Hepatocyte (in vitro differentiated cells): Measurements from ENCODE around the gene EHD3. TPM values are rescaled to one million over a fixed set of nuclear protein-coding genes. Genes with fewer than 3 reads are reported as not detected.

Source experiments
- DNase-seq: peaks from one replicate; pipeline ENCODE4 v3.0.0-alpha.2; 2016; ENCODE audit warnings: low spot score
- H2AFZ ChIP-seq: fragments of 200-600 bp; sonication (generic); 2 replicates; pipeline ENCODE4 v1.6.0; 2016; ENCODE audit warnings: antibody characterized with exemption, mild to moderate bottlenecking
- H3K27ac ChIP-seq: fragments of 200-600 bp; sonication (generic); 2 replicates; pipeline ENCODE4 v1.5.1; 2016; ENCODE audit warnings: mild to moderate bottlenecking
- H3K27me3 ChIP-seq: fragments of 200-600 bp; sonication (generic); 2 replicates; pipeline ENCODE4 v1.6.1; 2016
- H3K36me3 ChIP-seq: fragments of 200-600 bp; sonication (generic); replicated peaks from 2 replicates; pipeline ENCODE4 v1.5.1; 2016; ENCODE audit warnings: low read depth; ENCODE audit not compliant: insufficient read depth
- H3K4me1 ChIP-seq: fragments of 200-600 bp; sonication (generic); 2 replicates; pipeline ENCODE4 v1.5.1; 2016; ENCODE audit warnings: mild to moderate bottlenecking, moderate library complexity; ENCODE audit not compliant: insufficient read depth
- H3K4me2 ChIP-seq: fragments of 200-600 bp; sonication (generic); 2 replicates; pipeline ENCODE4 v1.6.0; 2016
- H3K4me3 ChIP-seq: fragments of 200-600 bp; sonication (generic); 2 replicates; pipeline ENCODE4 v1.5.1; 2016; ENCODE audit warnings: mild to moderate bottlenecking
- H3K79me2 ChIP-seq: fragments of 200-600 bp; sonication (generic); 2 replicates; pipeline ENCODE4 v1.6.0; 2017; ENCODE audit warnings: mild to moderate bottlenecking
- H3K9me2 ChIP-seq: fragments of 200-600 bp; sonication (generic); replicated peaks from 2 replicates; pipeline ENCODE4 v1.6.0; 2017; ENCODE audit warnings: mild to moderate bottlenecking; ENCODE audit not compliant: insufficient read depth
- H3K9me3 ChIP-seq: fragments of 200-600 bp; sonication (generic); 2 replicates; pipeline ENCODE4 v1.5.1; 2016; ENCODE audit warnings: low read depth, mild to moderate bottlenecking
- H4K20me1 ChIP-seq: fragments of 200-600 bp; sonication (generic); 2 replicates; pipeline ENCODE4 v1.6.0; 2016; ENCODE audit warnings: mild to moderate bottlenecking; ENCODE audit not compliant: insufficient read depth, poor library complexity, severe bottlenecking
- EZH2 ChIP-seq: fragments of 200-600 bp; sonication (generic); IDR thresholded peaks from 2 replicates; pipeline ENCODE4 v1.6.1; 2016; ENCODE audit warnings: antibody characterized with exemption, mild to moderate bottlenecking, borderline replicate concordance
- EZH2phosphoT487 ChIP-seq: fragments of 200-600 bp; sonication (generic); IDR thresholded peaks from one replicate; pipeline ENCODE4 v1.6.1; 2018; ENCODE audit warnings: antibody characterized with exemption, mild to moderate bottlenecking, low read depth, moderate library complexity; ENCODE audit not compliant: unreplicated experiment, severe bottlenecking
- WGBS: methylation state at CpG from one replicate; pipeline ENCODE4 v1.1.6; 2016; ENCODE audit warnings: low lambda C conversion rate; ENCODE audit errors: missing lambda C conversion rate; 5-methylcytosine and 5-hydroxymethylcytosine counted together
- polyA plus RNA-seq: library from polyadenylated mRNA; unstranded; fragments of >200 nt; fragmentation: Nextera tagmentation; extraction: Ambion mirVana; gene quantifications from 2 replicates; pipeline ENCODE4 v1.2.1, GENCODE V29; 2016
- total RNA-seq: library from RNA; depleted of rRNA; stranded (reverse); fragments of >200 nt; gene quantifications from 2 replicates; pipeline ENCODE4 v1.2.3, GENCODE V29; 2014
- TF ChIP-seq, protein P1 (sequence below): fragments of 200-600 bp; sonication (generic); IDR thresholded peaks from 2 replicates; pipeline ENCODE4 v1.5.1; 2016; ENCODE audit warnings: antibody characterized with exemption, mild to moderate bottlenecking; ENCODE audit not compliant: poor library complexity

The EHD3 gene
- total and polyA plus RNA-seq, 2 experiments from 2014 or later: 4.5 to 6.2 TPM

DNA sequence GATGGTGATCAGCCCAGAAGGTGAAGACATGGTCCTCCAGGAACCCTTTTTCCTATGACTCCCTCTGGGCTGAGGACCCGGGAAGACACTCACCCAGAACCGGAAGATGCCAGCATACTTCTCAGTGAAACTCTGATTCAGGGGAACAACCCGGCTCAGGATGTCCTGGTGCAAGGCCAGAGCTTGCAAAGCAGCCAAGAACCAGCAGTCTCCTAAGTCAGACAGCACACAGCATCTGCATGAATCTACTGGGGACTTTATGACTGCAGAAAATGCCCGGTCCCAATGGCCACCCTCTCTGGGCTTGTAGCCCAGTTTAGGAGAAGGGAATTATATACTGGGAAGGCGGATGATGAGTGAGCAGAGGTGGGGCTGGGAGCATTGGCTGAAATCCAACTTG is 31.9 kb upstream of the EHD3 start:
- no peaks in the 10 kb centered on the region for H3K36me3 ChIP-seq
- WGBS: 94% methylated on average over 5 of the region's 5 CpGs
- H3K9me3 ChIP-seq: no peaks in the 10 kb centered on the region
- H3K27me3 ChIP-seq: no peaks in the 10 kb centered on the region
- no peaks in the 10 kb centered on the region for H3K4me1 ChIP-seq
- no peak overlapping the region for H3K4me3 ChIP-seq
- H3K4me2 ChIP-seq: no peak overlapping the region
- no peak overlapping the region for H2AFZ ChIP-seq
- no peaks in the 10 kb centered on the region for H3K9me2 ChIP-seq
- no peaks in the 10 kb centered on the region for H3K79me2 ChIP-seq
- H4K20me1 ChIP-seq: no peaks in the 10 kb centered on the region
- TF ChIP-seq, protein P1, sequence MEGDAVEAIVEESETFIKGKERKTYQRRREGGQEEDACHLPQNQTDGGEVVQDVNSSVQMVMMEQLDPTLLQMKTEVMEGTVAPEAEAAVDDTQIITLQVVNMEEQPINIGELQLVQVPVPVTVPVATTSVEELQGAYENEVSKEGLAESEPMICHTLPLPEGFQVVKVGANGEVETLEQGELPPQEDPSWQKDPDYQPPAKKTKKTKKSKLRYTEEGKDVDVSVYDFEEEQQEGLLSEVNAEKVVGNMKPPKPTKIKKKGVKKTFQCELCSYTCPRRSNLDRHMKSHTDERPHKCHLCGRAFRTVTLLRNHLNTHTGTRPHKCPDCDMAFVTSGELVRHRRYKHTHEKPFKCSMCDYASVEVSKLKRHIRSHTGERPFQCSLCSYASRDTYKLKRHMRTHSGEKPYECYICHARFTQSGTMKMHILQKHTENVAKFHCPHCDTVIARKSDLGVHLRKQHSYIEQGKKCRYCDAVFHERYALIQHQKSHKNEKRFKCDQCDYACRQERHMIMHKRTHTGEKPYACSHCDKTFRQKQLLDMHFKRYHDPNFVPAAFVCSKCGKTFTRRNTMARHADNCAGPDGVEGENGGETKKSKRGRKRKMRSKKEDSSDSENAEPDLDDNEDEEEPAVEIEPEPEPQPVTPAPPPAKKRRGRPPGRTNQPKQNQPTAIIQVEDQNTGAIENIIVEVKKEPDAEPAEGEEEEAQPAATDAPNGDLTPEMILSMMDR: no peak
- TF ChIP-seq EZH2 (no peak), EZH2phosphoT487 (no peak)
- DNase-seq: no peak
- no peak overlapping the region for H3K27ac ChIP-seq

DNA sequence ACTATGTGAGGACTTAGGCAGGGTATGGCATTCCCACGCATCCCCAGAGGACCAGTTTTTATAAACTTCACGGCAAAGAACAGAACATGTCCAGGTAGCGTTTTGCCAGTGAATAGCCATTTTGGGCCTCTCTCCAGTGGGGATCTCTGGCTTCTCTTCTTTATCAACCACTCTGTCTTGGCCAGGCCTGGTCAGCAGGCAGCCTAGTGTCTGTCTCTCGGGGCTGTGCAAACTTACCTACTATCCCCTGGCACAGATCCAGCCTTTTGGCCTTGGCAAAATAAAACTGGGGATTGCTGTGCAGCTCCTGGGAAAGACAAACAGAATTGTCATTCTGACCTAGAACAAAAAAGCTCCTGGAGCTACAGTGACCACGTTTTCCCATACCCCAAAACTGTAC is 31.1 kb upstream of the EHD3 start:
- WGBS: 86% methylated on average over 5 of the region's 5 CpGs

DNA sequence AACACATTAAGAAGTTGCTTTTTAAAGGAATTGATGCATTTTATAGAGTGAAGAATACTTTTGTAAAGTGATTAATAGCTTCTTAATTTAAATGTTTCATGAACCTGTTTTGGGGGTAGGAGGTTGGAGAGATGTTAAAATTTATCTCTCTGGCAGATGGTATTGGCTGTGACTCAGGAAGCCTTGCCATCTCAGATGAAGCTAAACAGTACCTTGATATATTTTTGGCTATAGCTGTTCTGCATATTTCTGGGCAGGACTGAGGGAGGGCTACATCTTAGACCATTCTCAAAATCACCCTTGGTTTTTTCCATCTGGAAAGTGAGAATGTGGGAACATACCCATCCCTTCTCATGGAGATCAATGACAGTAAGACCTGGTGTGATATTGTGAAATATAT is 30.0 kb upstream of the EHD3 start:
- DNase-seq: no peak
- H3K4me2 ChIP-seq: no peak overlapping the region
- no peak overlapping the region for H2AFZ ChIP-seq
- no peak overlapping the region for H3K4me3 ChIP-seq
- no peaks in the 10 kb centered on the region for H3K27me3 ChIP-seq
- H4K20me1 ChIP-seq: no peaks in the 10 kb centered on the region
- H3K36me3 ChIP-seq: no peaks in the 10 kb centered on the region
- no peaks in the 10 kb centered on the region for H3K9me3 ChIP-seq
- H3K4me1 ChIP-seq: no peaks in the 10 kb centered on the region
- no peak for TF ChIP-seq EZH2
- TF ChIP-seq, protein P1: no peak
- no peak for TF ChIP-seq EZH2phosphoT487
- H3K9me2 ChIP-seq: no peaks in the 10 kb centered on the region
- H3K79me2 ChIP-seq: no peaks in the 10 kb centered on the region
- H3K27ac ChIP-seq: no peak overlapping the region

More for the DNA sequence above, 31.1 kb upstream of the EHD3 start:
- Histone ChIP-seq H4K20me1 (no peaks in the 10 kb centered on the region), H3K4me1 (no peaks in the 10 kb centered on the region), H2AFZ (no peak overlapping the region), H3K27me3 (no peaks in the 10 kb centered on the region), H3K27ac (no peak overlapping the region), H3K9me2 (no peaks in the 10 kb centered on the region), H3K4me3 (no peak overlapping the region), H3K36me3 (no peaks in the 10 kb centered on the region), H3K9me3 (no peaks in the 10 kb centered on the region), H3K79me2 (no peaks in the 10 kb centered on the region), H3K4me2 (no peak overlapping the region)
- no peak for DNase-seq
- TF ChIP-seq EZH2 (no peak), EZH2phosphoT487 (no peak)
- TF ChIP-seq, protein P1: no peak

DNA sequence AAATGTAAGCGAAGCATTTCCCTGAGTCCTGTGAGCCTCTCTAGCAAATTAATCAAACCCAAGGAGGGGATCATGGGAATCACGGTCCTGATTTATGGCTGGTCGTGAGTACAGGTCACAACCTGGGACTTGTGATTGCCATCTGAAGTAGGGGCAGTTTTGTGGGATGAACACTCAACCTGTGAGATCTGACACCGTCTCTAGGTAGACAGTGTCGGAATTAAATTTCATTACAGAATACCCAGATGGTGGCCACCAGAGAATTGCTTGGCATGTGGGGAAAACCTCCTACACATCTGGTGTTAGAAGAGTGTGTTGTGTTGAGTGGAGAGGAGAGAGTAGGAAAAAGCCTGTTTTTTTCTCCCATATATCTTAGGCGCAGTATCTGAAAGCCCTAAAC is 29.2 kb upstream of the EHD3 start:
- no peaks in the 10 kb centered on the region for H3K79me2 ChIP-seq
- no peaks in the 10 kb centered on the region for H3K27me3 ChIP-seq
- no peak overlapping the region for H3K4me2 ChIP-seq
- no peak for TF ChIP-seq EZH2
- TF ChIP-seq, protein P1: no peak
- TF ChIP-seq EZH2phosphoT487: no peak
- no peaks in the 10 kb centered on the region for H3K9me2 ChIP-seq
- H3K36me3 ChIP-seq: no peaks in the 10 kb centered on the region
- WGBS: 92% methylated on average over 6 of the region's 6 CpGs
- no peaks in the 10 kb centered on the region for H3K4me1 ChIP-seq
- no peak overlapping the region for H3K27ac ChIP-seq
- H3K4me3 ChIP-seq: no peak overlapping the region
- no peak overlapping the region for H2AFZ ChIP-seq
- H4K20me1 ChIP-seq: no peaks in the 10 kb centered on the region
- no peaks in the 10 kb centered on the region for H3K9me3 ChIP-seq
- no peak for DNase-seq
